Pancreas (tissue), 10 donors: ENCODE data around the gene CD247. TPM values are rescaled to one million over a fixed set of nuclear protein-coding genes. Genes with fewer than 3 reads are reported as not detected.

Experiments
- ATAC-seq, 4 donors: fragments of 200-7000 bp; cut with Tn5 transposase; one replicate each; pipeline versions ENCODE4 v1.8.0 to v1.9.1; 2020; ENCODE audit warnings: mild to moderate bottlenecking in 4 of 4, moderate library complexity in 4 of 4
- DNase-seq, 6 donors: peaks; one replicate each; pipeline ENCODE4 v3.0.0-alpha.2; 2020
- FAIRE-seq: peaks from 2 replicates; lab custom pipeline; 2012; peaks lifted over from hg19 to GRCh38; lab: Jason Lieb, UNC
- H3K27ac ChIP-seq, 4 donors: fragments of 200-600 bp; sonication (generic); 1 replicate in 3 of 4; 2 replicates in 1 of 4; pipeline versions ENCODE4 v1.5.0 to v1.8.0; 2020
- H3K27me3 ChIP-seq, 4 donors: fragments of 200-600 bp; one replicate each; pipeline ENCODE4 v1.8.0; 2021
- H3K36me3 ChIP-seq, 3 donors: fragments of 200-600 bp; sonication (generic) in 1 of 3; one replicate each; pipeline versions ENCODE4 v1.5.0 to v1.8.0; 2020 to 2021
- H3K4me1 ChIP-seq, 3 donors: fragments of 200-600 bp; one replicate each; pipeline ENCODE4 v1.8.0; 2021
- H3K4me3 ChIP-seq, 4 donors: fragments of 200-600 bp; sonication (generic) in 2 of 4; one replicate each; pipeline versions ENCODE4 v1.5.0 to v1.8.0; 2020 to 2021
- H3K9me3 ChIP-seq, 4 donors: fragments of 200-600 bp; one replicate each; pipeline ENCODE4 v1.8.0; 2021
- CTCF ChIP-seq, 4 donors: fragments of 200-600 bp; sonication (generic) in 3 of 4; IDR thresholded peaks; one replicate each; pipeline versions ENCODE4 v1.5.0 to v1.8.0; 2021; ENCODE audit warnings: antibody characterized with exemption in 4 of 4
- WGBS, 2 donors: extraction: QIAGEN DNeasy Blood & Tissue Kit; methylation state at CpG; one replicate each; pipeline ENCODE4 v1.1.7; 2013; 5-methylcytosine and 5-hydroxymethylcytosine counted together
- intact Hi-C, 3 donors: fragments of 100-400 bp; cut with DNase I; formaldehyde crosslinking; loops; one replicate each; pipeline versions ENCODE4 v1.11.1 to v1.14.2; 2022
- polyA plus RNA-seq, 2 donors: library from polyadenylated mRNA; stranded (reverse); fragments of 200-250 nt; gene quantifications; one replicate each; pipeline ENCODE4 v1.2.3, GENCODE V29; 2013
- total RNA-seq, 6 donors: library from RNA; stranded (reverse); fragmentation: NEBNext Ultra II Directional in 4 of 6; extraction: Animal tissue kit (Norgen Biotek cat#: 25700) in 4 of 6; gene quantifications; one replicate each; pipeline versions ENCODE4 v1.2.1 to v1.2.4, GENCODE V29; 2021 to 2023
- donor health status: healthy with polysubstance abuse.
- donor health status: DM: no; HTN: no; CAD: no; lungs with moderate emphysema.
- donor health status: DM: no; HTN: no; CAD: no.
- donor health status: control.
- donor health status: control.
- donor health status: Bipolar disorder and iron deficiency.
- donor health status: DM: yes; HTN: yes; CAD: no.
- donor health status: DM: no; HTN: no; CAD: no.
- donor health status: DM: no; HTN: no; CAD: no.
- donor health status: DM: yes; HTN: yes; CAD: no.

CD247 gene
- total and polyA plus RNA-seq, 8 donors: 0.14 to 0.95 (median 0.56) TPM; not detected in 1

GRCh38 chr1:167496797-167497619 is 21.3 kb downstream of the CD247 start:
- intact Hi-C loops: no loop called here
- no peak for TF ChIP-seq CTCF (IDR thresholded peaks at IDR 0.05)

GRCh38 chr1:167493372-167493771 is 25.0 kb downstream of the CD247 start:
- ATAC-seq (no peak), DNase-seq (no peak), FAIRE-seq (no peak)
- Histone ChIP-seq H3K27ac (no peak overlapping the region), H3K9me3 (no peaks in the 10 kb centered on the region), H3K4me1 (no peaks in the 10 kb centered on the region), H3K4me3 (no peak overlapping the region), H3K36me3 (no peaks in the 10 kb centered on the region), H3K27me3 (peaks cover 0 to 7% (median 0%) of the 10 kb centered on the region in 4 donors)
- no peak for TF ChIP-seq CTCF (IDR thresholded peaks at IDR 0.05)
- intact Hi-C loops: no loop called here
- 92 to 97% methylated on average over 2 of the region's 2 CpGs for WGBS, 2 donors

More at GRCh38 chr1:167496797-167497619, 21.3 kb downstream of the CD247 start:
- DNase-seq (no peak), ATAC-seq (no peak), FAIRE-seq (no peak)
- no peaks in the 10 kb centered on the region for H3K36me3 ChIP-seq
- no peaks in the 10 kb centered on the region for H3K4me1 ChIP-seq
- no peaks in the 10 kb centered on the region for H3K9me3 ChIP-seq
- WGBS, 2 donors: 87% methylated on average over 11 of the region's 11 CpGs
- no peak overlapping the region for H3K27ac ChIP-seq
- no peak overlapping the region for H3K4me3 ChIP-seq
- peaks cover 0 to under 1% (median 0%) of the 10 kb centered on the region in 4 donors for H3K27me3 ChIP-seq

GRCh38 chr1:167492481-167492910 is 25.8 kb downstream of the CD247 start:
- DNase-seq: no peak
- no peak overlapping the region for H3K4me3 ChIP-seq
- intact Hi-C loops: no loop called here
- H3K4me1 ChIP-seq: no peaks in the 10 kb centered on the region
- no peak overlapping the region for H3K27ac ChIP-seq
- no peaks in the 10 kb centered on the region for H3K9me3 ChIP-seq
- no peaks in the 10 kb centered on the region for H3K36me3 ChIP-seq
- ATAC-seq: no peak
- FAIRE-seq: no peak
- WGBS, 2 donors: 40 to 56% methylated on average over 5 of the region's 5 CpGs
- peaks cover 0 to 7% (median 0%) of the 10 kb centered on the region in 4 donors for H3K27me3 ChIP-seq
- TF ChIP-seq CTCF (IDR thresholded peaks at IDR 0.05): no peak

GRCh38 chr1:167491586-167492461 is 26.5 kb downstream of the CD247 start:
- Histone ChIP-seq H3K9me3 (no peaks in the 10 kb centered on the region), H3K27ac (no peak overlapping the region), H3K27me3 (peaks cover 0 to 7% (median 0%) of the 10 kb centered on the region in 4 donors), H3K36me3 (no peaks in the 10 kb centered on the region), H3K4me1 (no peaks in the 10 kb centered on the region), H3K4me3 (no peak overlapping the region)
- no peak for FAIRE-seq
- no peak for DNase-seq
- WGBS, 2 donors: 61 to 62% methylated on average over 12 of the region's 12 CpGs
- TF ChIP-seq CTCF (IDR thresholded peaks at IDR 0.05): no peak
- no peak for ATAC-seq
- intact Hi-C loops: no loop called here
